GM19193 (cell line): Measurements from ENCODE around the gene BNIP3.

Experiments
- POLR2A ChIP-seq: IDR thresholded peaks from 4 replicates; pipeline ENCODE4 v1.6.1; 2011; ENCODE audit not compliant: insufficient read depth, insufficient read length; ENCODE audit errors: extremely low read depth

The BNIP3 gene

DNA sequence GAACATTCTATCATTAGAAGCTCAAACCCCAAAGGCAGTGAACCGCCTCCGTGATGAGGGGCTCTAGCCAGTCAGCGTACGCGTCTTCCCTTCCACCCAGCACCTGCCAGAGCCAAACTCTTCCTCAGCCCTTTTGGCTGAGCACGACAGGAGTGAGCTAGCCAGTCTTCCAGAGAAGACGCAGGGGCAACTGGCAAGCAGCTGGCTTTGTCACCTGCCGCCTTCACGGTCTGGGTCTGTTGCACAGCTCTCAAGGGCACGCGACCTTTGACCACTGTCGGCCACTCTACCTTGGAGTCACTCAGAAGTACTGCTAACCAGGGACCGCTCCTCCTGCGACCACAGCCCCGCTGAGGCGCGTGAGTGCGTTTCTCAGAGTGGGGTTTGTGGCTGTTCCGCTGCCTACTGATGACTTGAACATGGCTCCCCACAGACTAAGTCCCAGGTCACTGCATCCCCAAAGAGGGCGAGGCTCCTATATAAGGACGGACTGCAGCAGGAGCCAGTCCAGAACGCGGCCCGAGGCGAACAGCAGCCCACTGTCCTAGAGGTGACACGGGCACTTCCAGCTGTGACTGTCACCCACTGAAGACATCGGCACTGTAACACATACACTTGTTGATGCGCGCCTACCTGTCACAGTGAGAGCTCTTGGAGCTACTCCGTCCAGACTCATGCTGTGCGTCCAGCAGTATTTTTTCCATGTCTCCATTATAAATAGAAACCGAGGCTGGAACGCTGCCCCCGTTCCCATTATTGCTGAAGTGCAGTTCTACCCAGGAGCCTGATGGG, 8.4 kb downstream of the BNIP3 start:
- TF ChIP-seq POLR2A, result no peak

DNA sequence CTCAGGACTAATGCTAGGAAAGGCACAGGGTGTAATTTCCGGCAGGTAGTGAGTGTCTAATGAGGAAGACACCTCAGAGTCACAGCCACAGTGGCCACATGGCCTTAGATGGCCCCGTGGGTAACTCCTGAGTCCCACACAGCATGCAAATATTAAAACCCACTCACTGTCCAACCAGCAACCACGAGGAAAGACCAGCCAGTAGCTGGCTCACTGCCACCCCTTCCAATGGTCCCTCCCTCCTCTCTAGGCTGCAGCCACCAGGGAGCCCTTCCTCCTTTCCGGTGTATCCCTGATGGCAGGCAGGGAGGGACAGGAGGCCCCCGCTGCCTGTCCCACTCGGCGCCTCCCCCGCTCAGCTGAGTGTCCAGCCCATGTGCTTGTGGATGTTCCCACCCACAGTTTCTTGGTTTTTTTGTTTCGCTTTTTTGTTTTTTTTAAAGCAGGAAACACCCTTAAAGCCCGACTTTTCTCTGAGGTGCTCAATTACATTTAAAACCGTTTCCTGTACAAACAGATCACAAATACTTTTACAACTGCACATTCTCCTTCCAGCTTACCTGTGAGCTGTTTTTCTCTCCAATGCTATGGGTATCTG, 9.2 kb downstream of the BNIP3 start:
- TF ChIP-seq POLR2A, result no peak

DNA sequence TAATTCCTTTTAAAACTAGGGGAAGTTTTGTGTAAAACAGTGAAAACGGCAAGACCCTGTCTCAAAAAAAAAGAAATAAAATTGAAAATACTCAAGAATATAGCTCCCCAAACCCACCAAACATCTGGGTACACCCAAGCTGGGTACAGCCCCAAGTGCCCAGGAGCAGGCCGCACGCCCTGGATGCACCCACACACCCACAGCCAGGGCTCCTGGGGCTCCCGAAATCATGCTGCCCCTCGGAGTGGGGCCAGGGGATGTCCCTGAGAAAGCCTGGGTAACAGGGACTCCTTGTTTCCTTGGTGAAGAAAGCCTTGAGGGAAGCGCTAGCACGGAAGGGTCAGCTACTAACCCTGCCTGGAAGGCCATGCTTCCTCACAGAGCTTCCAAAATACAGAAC, 10.1 kb downstream of the BNIP3 start:
- no peak for TF ChIP-seq POLR2A

DNA sequence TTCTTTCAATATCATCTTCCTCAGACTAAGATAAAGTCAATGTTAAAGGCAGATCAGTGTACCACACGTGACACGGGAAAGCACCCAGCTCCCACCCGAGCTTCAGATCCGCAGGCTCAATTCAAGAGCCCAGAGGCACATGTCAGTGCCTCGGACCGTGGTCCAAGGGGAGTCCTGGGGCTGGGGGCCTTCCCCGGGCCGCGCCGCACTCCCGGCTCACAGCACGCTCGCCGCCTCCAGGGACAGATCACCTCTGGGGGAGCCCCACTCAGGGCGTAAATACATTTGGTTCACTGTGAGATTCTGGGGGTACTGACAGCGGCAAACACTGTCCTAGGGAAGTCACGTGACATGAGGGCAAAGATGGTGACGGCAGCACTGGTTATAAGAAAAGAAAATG, 10.8 kb downstream of the BNIP3 start:
- TF ChIP-seq POLR2A, result no peak

DNA sequence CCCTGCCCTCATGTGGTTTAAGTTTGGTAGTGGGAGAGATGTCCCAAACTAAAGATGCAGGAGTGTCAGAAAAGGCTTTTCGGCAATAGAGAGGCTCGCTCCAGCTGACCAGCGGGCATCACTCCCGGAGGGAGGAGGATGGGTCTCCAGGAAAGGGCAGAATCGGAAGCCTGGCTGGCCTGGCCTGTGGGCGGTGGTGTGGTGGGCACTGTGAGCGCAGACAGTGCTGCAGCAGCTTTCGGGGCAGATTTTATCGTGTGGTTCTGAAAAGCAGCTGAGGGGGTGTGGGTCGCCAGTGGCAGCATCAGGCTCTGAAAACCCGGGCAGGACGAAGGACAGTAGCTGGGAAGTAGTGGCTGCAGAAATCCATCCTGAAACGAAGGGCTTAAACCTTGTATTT, 12.8 kb downstream of the BNIP3 start:
- TF ChIP-seq POLR2A, result no peak

DNA sequence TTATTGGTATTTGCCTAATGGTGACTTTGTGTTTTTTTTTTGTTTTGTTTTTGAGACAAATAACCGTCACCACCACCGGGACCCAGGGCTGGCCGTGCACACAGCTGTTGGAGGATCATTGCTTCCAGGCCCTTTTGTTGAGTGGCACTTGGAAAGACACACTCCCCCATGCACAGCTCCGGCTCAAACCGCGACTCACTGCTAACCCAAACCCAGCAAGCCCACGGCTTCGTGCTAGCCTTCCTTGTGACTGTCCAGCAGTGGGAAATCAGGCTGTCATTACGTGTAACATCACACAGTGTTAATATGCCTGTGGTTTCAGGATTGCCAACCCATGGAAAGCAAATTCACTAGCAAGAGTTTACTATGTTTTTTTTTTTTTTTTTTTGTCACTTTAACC, 17.4 kb downstream of the BNIP3 start:
- TF ChIP-seq POLR2A, result no peak

DNA sequence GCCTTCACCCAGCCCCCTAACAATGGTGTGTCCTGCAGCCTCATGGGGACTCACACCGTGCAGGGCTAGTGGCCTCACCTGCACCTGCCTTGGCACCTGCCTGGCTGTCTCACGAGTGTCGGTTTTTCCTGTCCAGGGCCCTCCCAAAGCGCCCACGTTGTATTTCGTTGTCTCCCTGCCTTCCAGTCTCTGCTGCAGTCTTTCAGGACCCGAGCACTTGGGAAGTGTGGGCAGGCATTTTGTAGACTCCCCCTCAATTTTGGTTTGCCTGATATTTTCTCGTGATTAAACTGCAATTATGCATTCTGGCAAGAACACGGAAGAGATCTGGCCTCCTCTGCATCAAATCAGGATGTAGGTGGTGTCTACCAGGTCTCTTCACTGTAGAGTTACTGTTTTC, 17.9 kb downstream of the BNIP3 start:
- no peak for TF ChIP-seq POLR2A

DNA sequence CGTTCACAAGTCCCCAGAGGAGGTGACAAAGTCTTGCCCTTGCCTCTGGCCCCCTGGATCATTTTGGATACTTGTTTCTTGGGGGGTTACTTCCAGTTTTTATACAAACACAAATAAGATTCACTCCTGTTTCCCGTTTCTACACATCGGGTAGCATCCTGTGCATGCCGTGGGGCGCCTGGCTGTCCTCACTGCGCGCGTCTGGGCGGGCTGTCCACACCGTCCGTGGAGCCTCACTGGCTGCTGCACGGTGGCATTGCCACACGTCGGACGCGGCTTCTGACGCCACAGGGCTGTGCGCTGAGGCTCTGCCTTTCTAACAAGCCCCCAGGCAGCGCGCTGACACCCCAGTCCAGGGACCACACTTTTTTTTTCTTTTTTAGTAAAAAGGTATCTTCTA, 18.4 kb downstream of the BNIP3 start:
- TF ChIP-seq POLR2A, result no peak

DNA sequence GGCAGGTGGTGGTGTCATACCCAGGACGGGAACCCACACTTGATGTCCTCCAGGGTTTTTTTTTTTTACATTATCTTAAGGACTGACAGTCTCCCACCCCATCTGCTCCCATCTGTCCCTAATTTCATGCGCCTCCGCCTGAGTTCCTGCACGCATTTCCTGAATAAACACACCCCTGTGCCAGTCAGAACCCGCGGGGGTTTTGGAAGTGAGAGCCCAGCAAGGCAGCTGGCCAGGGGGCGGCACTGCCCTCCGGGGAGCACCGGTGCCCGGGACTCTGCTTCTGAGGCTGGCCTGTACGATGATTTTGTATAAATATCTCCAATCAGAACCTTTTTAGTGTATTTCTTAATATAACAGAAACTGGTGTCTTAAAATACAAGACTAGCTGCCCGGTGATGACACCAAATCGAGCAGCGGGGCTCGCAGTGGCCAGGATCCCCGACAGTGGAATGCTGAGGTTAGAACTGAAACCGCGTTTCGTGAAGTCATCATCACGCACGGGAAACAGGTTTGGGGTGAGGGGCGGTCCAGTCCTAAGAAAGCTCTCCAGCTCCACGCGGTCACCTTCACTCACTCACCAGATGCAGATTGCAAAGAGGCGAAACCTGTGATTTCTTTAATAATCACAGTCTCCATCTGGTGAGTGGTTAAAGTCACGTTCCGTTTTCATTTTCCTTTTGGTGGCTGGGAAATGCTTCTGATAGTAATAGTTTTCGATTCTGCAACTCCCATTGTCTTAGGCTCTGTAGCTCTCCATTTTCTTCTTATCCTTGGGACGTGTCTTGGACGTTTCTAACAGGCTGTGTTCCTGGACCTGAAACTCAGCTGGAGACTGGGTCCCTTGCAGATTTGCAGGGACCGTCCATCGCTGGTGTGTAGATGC, 19.7 kb downstream of the BNIP3 start:
- TF ChIP-seq POLR2A, result no peak

DNA sequence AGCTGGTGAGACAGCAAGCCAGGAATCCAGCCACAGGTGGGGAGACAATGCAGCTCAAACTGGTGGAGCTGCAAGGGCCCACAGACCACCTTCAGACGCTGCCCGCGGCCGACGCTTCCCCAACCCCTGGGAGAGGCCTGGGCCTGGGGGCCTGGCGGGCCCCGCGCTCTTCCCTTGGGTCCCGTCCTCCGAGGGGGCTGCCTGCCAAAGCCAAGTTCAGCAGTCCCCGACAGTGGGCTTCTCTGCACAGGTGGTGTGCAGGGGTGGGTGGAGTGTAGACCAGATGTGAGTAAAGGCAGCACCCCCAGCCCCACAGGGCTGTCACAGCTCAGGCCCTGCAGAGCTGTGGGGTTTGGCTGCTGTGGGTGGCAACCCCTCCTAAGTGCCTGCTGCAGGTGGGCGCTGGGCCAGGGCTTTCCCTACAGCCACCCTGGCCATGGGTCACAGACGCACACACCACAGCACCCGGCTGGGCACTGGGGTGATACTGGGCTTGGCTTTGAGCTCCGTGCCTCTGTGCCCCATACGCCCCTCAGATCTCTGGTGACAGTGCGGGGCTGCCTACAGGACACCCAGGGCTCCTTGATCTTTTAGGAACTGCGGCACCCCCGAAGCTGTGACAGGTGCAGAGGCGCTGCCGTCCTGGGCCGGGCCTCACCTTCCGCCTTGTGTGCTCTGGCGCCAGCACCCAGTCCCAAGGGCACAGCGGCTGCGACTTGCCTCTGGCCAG, 20.5 kb downstream of the BNIP3 start:
- TF ChIP-seq POLR2A, result no peak

DNA sequence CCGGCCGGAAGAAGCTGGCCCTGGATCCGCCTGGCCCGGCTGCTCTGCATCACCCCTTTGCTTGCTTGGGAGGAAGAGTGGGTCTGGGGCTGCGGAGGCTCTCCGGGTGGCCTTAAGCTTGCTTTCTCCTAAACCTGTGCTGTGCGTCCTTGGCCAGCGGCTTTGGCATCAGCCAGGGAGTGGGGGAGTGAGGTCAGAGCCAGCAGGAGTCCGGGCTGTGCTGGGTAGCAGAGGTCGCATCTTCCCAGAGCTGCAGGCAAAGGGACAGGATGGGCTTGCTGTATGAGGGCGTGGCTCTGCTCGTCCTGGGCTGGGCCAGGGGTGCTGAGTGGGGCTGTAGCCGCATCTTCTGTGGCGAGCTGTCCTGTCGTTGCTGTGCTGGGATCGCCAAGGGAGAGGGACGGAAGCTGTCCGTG, 21.1 kb downstream of the BNIP3 start:
- TF ChIP-seq POLR2A, result no peak

DNA sequence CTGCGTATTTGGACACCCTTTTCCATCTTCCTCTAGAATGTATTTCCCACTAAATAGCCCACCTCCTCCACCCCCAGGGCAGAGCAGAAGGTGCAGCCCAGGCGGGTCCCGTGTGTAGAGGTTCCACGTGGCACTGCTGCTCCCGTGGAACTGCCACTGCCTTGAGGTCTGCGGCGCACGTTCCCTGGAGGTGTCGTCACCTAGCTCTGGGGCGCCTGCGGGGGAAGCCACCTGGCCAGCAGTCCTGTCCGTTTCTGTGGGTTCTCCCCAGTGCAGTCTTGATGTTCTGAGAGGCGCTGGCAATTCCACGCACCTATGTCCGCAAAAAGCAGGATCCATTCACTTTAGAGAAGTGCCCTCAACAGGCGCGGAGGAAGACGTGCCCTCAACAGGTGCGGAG, 21.9 kb downstream of the BNIP3 start:
- no peak for TF ChIP-seq POLR2A

DNA sequence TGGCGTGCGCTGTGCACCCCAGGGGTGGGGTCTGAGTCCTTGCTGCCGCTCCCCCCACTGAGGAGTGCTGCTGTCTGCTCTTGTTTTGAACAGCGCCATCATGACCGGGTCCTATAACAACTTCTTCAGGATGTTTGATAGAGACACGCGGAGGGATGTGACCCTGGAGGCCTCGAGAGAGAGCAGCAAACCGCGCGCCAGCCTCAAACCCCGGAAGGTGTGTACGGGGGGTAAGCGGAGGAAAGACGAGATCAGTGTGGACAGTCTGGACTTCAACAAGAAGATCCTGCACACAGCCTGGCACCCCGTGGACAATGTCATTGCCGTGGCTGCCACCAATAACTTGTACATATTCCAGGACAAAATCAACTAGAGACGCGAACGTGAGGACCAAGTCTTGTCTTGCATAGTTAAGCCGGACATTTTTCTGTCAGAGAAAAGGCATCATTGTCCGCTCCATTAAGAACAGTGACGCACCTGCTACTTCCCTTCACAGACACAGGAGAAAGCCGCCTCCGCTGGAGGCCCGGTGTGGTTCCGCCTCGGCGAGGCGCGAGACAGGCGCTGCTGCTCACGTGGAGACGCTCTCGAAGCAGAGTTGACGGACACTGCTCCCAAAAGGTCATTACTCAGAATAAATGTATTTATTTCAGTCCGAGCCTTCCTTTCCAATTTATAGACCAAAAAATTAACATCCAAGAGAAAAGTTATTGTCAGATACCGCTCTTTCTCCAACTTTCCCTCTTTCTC, 26.0 kb downstream of the BNIP3 start:
- TF ChIP-seq POLR2A, result no peak

DNA sequence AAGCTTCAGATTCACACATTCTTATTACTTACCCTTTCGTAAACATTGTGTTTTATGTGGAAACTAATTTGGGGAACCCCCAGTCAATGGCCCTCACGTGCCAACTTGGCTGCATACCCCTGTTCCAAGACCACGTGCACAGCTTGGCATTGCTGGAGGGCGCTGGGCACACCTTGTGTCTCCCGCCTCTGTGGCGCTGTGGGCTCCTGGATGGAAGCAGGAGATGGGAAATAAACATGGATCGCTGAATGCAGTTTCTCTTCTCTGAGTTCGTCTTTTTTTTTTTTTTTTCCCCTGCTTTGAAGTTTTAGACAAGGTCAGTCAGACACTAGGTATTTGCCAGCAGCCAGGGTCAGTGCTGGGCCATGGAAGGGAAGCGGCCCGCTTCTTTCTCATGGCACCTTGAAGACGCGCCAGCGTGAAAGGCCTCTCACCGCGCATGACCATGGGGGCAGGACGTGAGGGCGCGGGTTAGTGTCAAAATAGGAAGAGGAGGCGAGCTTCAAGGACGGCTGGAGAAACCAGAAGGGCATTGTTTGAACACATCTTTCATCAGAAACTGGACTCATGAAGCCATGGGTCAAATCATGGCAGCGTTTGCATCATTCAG, 27.3 kb downstream of the BNIP3 start:
- no peak for TF ChIP-seq POLR2A
